Fibroblast of lung (primary cell): ENCODE results near the gene TSC22D1. TPM values are rescaled to one million over a fixed set of nuclear protein-coding genes. Genes with fewer than 3 reads are reported as not detected.

Experiments used
- DNase-seq, 2 donors: peaks; one replicate each; pipeline versions ENCODE4 v3.0.0 to v3.0.0-alpha.2; 2010; ENCODE audit warnings: low read depth in 2 of 2
- H2AFZ ChIP-seq: 2 replicates; pipeline ENCODE4 v1.5.1; 2012; ENCODE audit warnings: low read length, control low read depth, inconsistent platforms
- H3K27ac ChIP-seq: 2 replicates; pipeline ENCODE4 v1.5.1; 2011; ENCODE audit warnings: low read length, control low read depth; ENCODE audit not compliant: insufficient read depth
- H3K27me3 ChIP-seq: 2 replicates; pipeline ENCODE4 v1.5.1; 2011; ENCODE audit warnings: mild to moderate bottlenecking, low read length; ENCODE audit not compliant: control insufficient read depth, insufficient read depth
- H3K36me3 ChIP-seq: 2 replicates; pipeline ENCODE4 v1.5.1; 2011; ENCODE audit warnings: low read length; ENCODE audit not compliant: control insufficient read depth, insufficient read depth
- H3K4me1 ChIP-seq: 2 replicates; pipeline ENCODE4 v1.5.1; 2011; ENCODE audit warnings: low read length; ENCODE audit not compliant: control insufficient read depth, insufficient read depth; ENCODE audit errors: extremely low read depth
- H3K4me2 ChIP-seq: 2 replicates; pipeline ENCODE4 v1.5.1; 2011; ENCODE audit warnings: low read length, control low read depth; ENCODE audit not compliant: insufficient read depth; ENCODE audit errors: extremely low read depth
- H3K4me3 ChIP-seq, 4 experiments: fragments of 200-600 bp in 1 of 4; sonication (generic) in 1 of 4; replicated peaks in 1 of 4; 2 replicates each; pipeline ENCODE4 v1.5.1; 2011 to 2016; ENCODE audit warnings: low read length in 4 of 4, low read depth in 3 of 4, mild to moderate bottlenecking in 3 of 4, control low read depth in 2 of 4, inconsistent platforms in 1 of 4, mixed read lengths in 1 of 4; ENCODE audit not compliant: insufficient read depth in 1 of 4; ENCODE audit errors: control extremely low read depth in 1 of 4
- H3K79me2 ChIP-seq: 2 replicates; pipeline ENCODE4 v1.5.1; 2012; ENCODE audit warnings: mild to moderate bottlenecking, low read length, inconsistent platforms; ENCODE audit not compliant: control insufficient read depth, insufficient read depth
- H3K9ac ChIP-seq: 2 replicates; pipeline ENCODE4 v1.5.1; 2011; ENCODE audit warnings: mild to moderate bottlenecking, low read length, control low read depth; ENCODE audit not compliant: insufficient read depth
- H3K9me3 ChIP-seq: 2 replicates; pipeline ENCODE4 v1.5.1; 2012; ENCODE audit warnings: low read depth, low read length; ENCODE audit not compliant: control insufficient read depth, insufficient read depth
- H4K20me1 ChIP-seq: 2 replicates; pipeline ENCODE4 v1.5.1; 2011; ENCODE audit warnings: low read length; ENCODE audit not compliant: control insufficient read depth, insufficient read depth; ENCODE audit errors: extremely low read depth
- CTCF ChIP-seq, 2 donors: IDR thresholded peaks in 1 of 2; conservative IDR thresholded peaks in 1 of 2; 1 replicate in 1 of 2; 2 replicates in 1 of 2; pipeline ENCODE4 v1.5.1; 2011 to 2012; ENCODE audit warnings: low read length in 2 of 2, control low read depth in 1 of 2, inconsistent platforms in 1 of 2, low read depth in 1 of 2, mild to moderate bottlenecking in 1 of 2
- EZH2 ChIP-seq: IDR thresholded peaks from 2 replicates; pipeline ENCODE4 v1.5.1; 2012; ENCODE audit warnings: low read length, control low read depth, mild to moderate bottlenecking; ENCODE audit errors: missing control alignments
- polyA plus RNA-seq, 2 donors: library from polyadenylated mRNA; depleted of rRNA in 1 of 2; stranded (reverse) in 1 of 2; unstranded in 1 of 2; fragments of >200 nt; gene quantifications; 2 replicates each; pipeline ENCODE4 v1.2.1, GENCODE V29; 2011 to 2012; ENCODE audit warnings: missing spikeins in 1 of 2
- total RNA-seq: library from RNA; depleted of rRNA; stranded (reverse); fragments of >200 nt; gene quantifications from 2 replicates; pipeline ENCODE4 v1.2.1, GENCODE V29; 2014

The TSC22D1 gene
- total and polyA plus RNA-seq, 2 donors (not counting 1 experiment from before 2014, with no cell fraction given) = 80.4 to 97.6 TPM

GRCh38 chr13:44546164-44546563 is 30.0 kb downstream of the TSC22D1 start:
- Histone ChIP-seq H4K20me1 (no peaks in the 10 kb centered on the region), H3K9me3 (no peaks in the 10 kb centered on the region), H2AFZ (no peak overlapping the region), H3K79me2 (peaks cover 6% of the 10 kb centered on the region), H3K27me3 (no peaks in the 10 kb centered on the region), H3K36me3 (no peaks in the 10 kb centered on the region), H3K4me1 (no peaks in the 10 kb centered on the region), H3K4me2 (no peak overlapping the region), H3K9ac (no peak overlapping the region), H3K4me3 (no peak overlapping the region), H3K27ac (no peak overlapping the region)
- DNase-seq = no peak
- no peak for TF ChIP-seq CTCF (conservative IDR thresholded peaks at IDR 0.05 in 1 of 2, IDR thresholded peaks at IDR 0.05 in 1 of 2; ENCODE audit: low read depth in 1 of 2, low read length in 2 of 2)
- no peak for TF ChIP-seq EZH2

GRCh38 chr13:44543369-44543768 is 32.8 kb downstream of the TSC22D1 start:
- DNase-seq = no peak
- no peaks in the 10 kb centered on the region for H3K36me3 ChIP-seq
- peaks cover 3% of the 10 kb centered on the region for H3K79me2 ChIP-seq
- no peaks in the 10 kb centered on the region for H3K27me3 ChIP-seq
- no peak overlapping the region for H3K9ac ChIP-seq
- H3K4me1 ChIP-seq = no peaks in the 10 kb centered on the region
- H4K20me1 ChIP-seq = no peaks in the 10 kb centered on the region
- no peak overlapping the region for H3K4me2 ChIP-seq
- H2AFZ ChIP-seq = no peak overlapping the region
- H3K9me3 ChIP-seq = no peaks in the 10 kb centered on the region
- no peak for TF ChIP-seq EZH2
- TF ChIP-seq CTCF (conservative IDR thresholded peaks at IDR 0.05 in 1 of 2, IDR thresholded peaks at IDR 0.05 in 1 of 2; ENCODE audit: low read depth in 1 of 2, low read length in 2 of 2) = no peak
- no peak overlapping the region for H3K27ac ChIP-seq
- H3K4me3 ChIP-seq = no peak overlapping the region

- Histone ChIP-seq H3K27ac (no peak overlapping the region), H3K79me2 (peaks cover 3% of the 10 kb centered on the region), H3K9me3 (no peaks in the 10 kb centered on the region)
Measured at GRCh38 chr13:44542361-44542760, 33.8 kb downstream of the TSC22D1 start.

More at GRCh38 chr13:44542361-44542760, 33.8 kb downstream of the TSC22D1 start:
- Histone ChIP-seq H3K4me2 (no peak overlapping the region), H3K4me1 (no peaks in the 10 kb centered on the region), H3K27me3 (no peaks in the 10 kb centered on the region), H3K4me3 (no peak overlapping the region), H3K9ac (no peak overlapping the region), H3K36me3 (no peaks in the 10 kb centered on the region), H4K20me1 (no peaks in the 10 kb centered on the region), H2AFZ (no peak overlapping the region)
- no peak for TF ChIP-seq EZH2
- TF ChIP-seq CTCF (conservative IDR thresholded peaks at IDR 0.05 in 1 of 2, IDR thresholded peaks at IDR 0.05 in 1 of 2; ENCODE audit: low read depth in 1 of 2, low read length in 2 of 2) = no peak
- DNase-seq = no peak
